T-cell (primary cell): ENCODE data around the gene BICD2. TPM values are rescaled to one million over a fixed set of nuclear protein-coding genes. Genes with fewer than 3 reads are reported as not detected.
A peak's percentile ranks its signal among the peaks of the same experiment; 100 is the strongest.

ENCODE experiments used
- ATAC-seq, 4 experiments: fragments of 200-7000 bp in 3 of 4; fragments of 150-1000 bp in 1 of 4; cut with Tn5 transposase; replicated peaks in 1 of 4; 1 replicate in 3 of 4; 2 replicates in 1 of 4; pipeline ENCODE4 v1.10.0; 2021; ENCODE audit warnings: moderate library complexity in 3 of 4, mild to moderate bottlenecking in 2 of 4, moderate number of reproducible peaks in 1 of 4
- CTCF ChIA-PET, 2 donors: fragments of 300-600 bp; sonication (Branson Sonifier 250); formaldehyde crosslinking; loops; one replicate each; lab custom pipeline; 2022; ENCODE audit warnings: antibody characterized with exemption in 2 of 2; lab: Charles Lee
- POLR2A ChIA-PET, 2 donors: fragments of 300-600 bp; sonication (Branson Sonifier 250); formaldehyde crosslinking; loops; one replicate each; lab custom pipeline; 2022; ENCODE audit warnings: antibody characterized with exemption in 2 of 2; lab: Charles Lee
- DNase-seq, 35 experiments: peaks; one replicate each; pipeline versions ENCODE4 v3.0.0 to v3.0.0-alpha.2; 2013 to 2023
- H3K27ac ChIP-seq: one replicate; pipeline ENCODE4 v1.5.1; 2013; ENCODE audit warnings: low read length
- H3K27me3 ChIP-seq, 2 experiments: replicated peaks in 1 of 2; 1 replicate in 1 of 2; 2 replicates in 1 of 2; pipeline versions ENCODE4 v1.6.1 to v1.7.0; 2013; ENCODE audit warnings: low read length in 1 of 2, mixed read lengths in 1 of 2; ENCODE audit not compliant: control insufficient read depth in 2 of 2, insufficient read depth in 2 of 2; ENCODE audit errors: extremely low read depth in 1 of 2
- H3K36me3 ChIP-seq, 2 donors: 1 replicate in 1 of 2; 2 replicates in 1 of 2; pipeline versions ENCODE4 v1.6.1 to v1.7.0; 2013; ENCODE audit warnings: low read length in 1 of 2; ENCODE audit not compliant: control insufficient read depth in 2 of 2, insufficient read depth in 1 of 2; ENCODE audit errors: extremely low read depth in 1 of 2
- H3K4me1 ChIP-seq, 2 experiments: 1 replicate in 1 of 2; 2 replicates in 1 of 2; pipeline versions ENCODE4 v1.6.1 to v1.7.0; 2013; ENCODE audit warnings: low read length in 2 of 2, mixed read lengths in 1 of 2; ENCODE audit not compliant: insufficient read depth in 2 of 2, control insufficient read depth in 1 of 2; ENCODE audit errors: extremely low read depth in 1 of 2
- H3K4me3 ChIP-seq, 2 donors: 1 replicate in 1 of 2; 2 replicates in 1 of 2; pipeline versions ENCODE4 v1.5.1 to v1.7.0; 2013; ENCODE audit warnings: mild to moderate bottlenecking in 2 of 2, low read length in 1 of 2, moderate library complexity in 1 of 2; ENCODE audit not compliant: control insufficient read depth in 1 of 2; ENCODE audit errors: extremely low read depth in 1 of 2
- H3K9me3 ChIP-seq: 2 replicates; pipeline ENCODE4 v1.7.0; 2013
- H3K27ac Mint-ChIP-seq, 2 donors: one replicate each; pipeline ENCODE4 v1.8.0; 2020 to 2021; ENCODE audit warnings: mild to moderate bottlenecking in 2 of 2, mixed read lengths in 2 of 2
- H3K27me3 Mint-ChIP-seq, 2 donors: one replicate each; pipeline ENCODE4 v1.8.0; 2021 to 2022; ENCODE audit warnings: mixed read lengths in 2 of 2
- H3K36me3 Mint-ChIP-seq: one replicate; pipeline ENCODE4 v1.8.0; 2021; ENCODE audit warnings: mixed read lengths
- H3K4me1 Mint-ChIP-seq, 3 donors: one replicate each; pipeline ENCODE4 v1.8.0; 2020 to 2022; ENCODE audit warnings: mixed read lengths in 3 of 3, mild to moderate bottlenecking in 1 of 3
- H3K4me3 Mint-ChIP-seq, 3 donors: one replicate each; pipeline ENCODE4 v1.8.0; 2020 to 2022; ENCODE audit warnings: mild to moderate bottlenecking in 3 of 3, mixed read lengths in 3 of 3, moderate library complexity in 3 of 3
- H3K9me3 Mint-ChIP-seq, 3 donors: one replicate each; pipeline ENCODE4 v1.8.0; 2020 to 2022; ENCODE audit warnings: mixed read lengths in 3 of 3
- WGBS: methylation state at CpG from one replicate; pipeline ENCODE4 v1.1.5; 2013; ENCODE audit warnings: missing lambda C conversion rate; ENCODE audit not compliant: insufficient coverage; 5-methylcytosine and 5-hydroxymethylcytosine counted together
- total RNA-seq, 35 experiments: library from RNA in 6 of 35; stranded (reverse) in 6 of 35; fragments of 120-200 nt in 1 of 35; gene quantifications; one replicate each; pipeline versions ENCODE4 v1.2.1 to v1.2.4 and lab custom pipeline; 2013 to 2026

Gene BICD2
- total RNA-seq, 5 donors from 2014 or later (not counting 1 experiment from before 2014, with no cell fraction given) = 24.1 to 36.6 (median 30.6) TPM

GRCh38 chr9:92754091-92754745, 10.4 kb downstream of the BICD2 start:
- Histone ChIP-seq H3K9me3 (peaks cover 2% of the 10 kb centered on the region), H3K27me3 (no peaks in the 10 kb centered on the region), H3K36me3 (peaks cover 0 to 3% of the 10 kb centered on the region in 2 donors), H3K27ac (no peak overlapping the region), H3K4me3 (no peak overlapping the region), H3K4me1 (peaks cover 0 to 32% of the 10 kb centered on the region in 2 experiments)
- CTCF ChIA-PET = no interaction called here
- DNase-seq = no peak
- 95% methylated on average over 3 of the region's 11 CpGs for WGBS
- POLR2A ChIA-PET = no interaction called here
- H3K4me3 Mint-ChIP-seq = no peak overlapping the region
- H3K27ac Mint-ChIP-seq = no peak overlapping the region
- H3K36me3 Mint-ChIP-seq = peaks cover 23% of the 10 kb centered on the region
- ATAC-seq = no peak
- H3K9me3 Mint-ChIP-seq = peaks cover 3 to 4% (median 4%) of the 10 kb centered on the region in 3 donors
- H3K27me3 Mint-ChIP-seq = no peaks in the 10 kb centered on the region
- H3K4me1 Mint-ChIP-seq = peaks cover 42 to 49% (median 48%) of the 10 kb centered on the region in 3 donors

DNA sequence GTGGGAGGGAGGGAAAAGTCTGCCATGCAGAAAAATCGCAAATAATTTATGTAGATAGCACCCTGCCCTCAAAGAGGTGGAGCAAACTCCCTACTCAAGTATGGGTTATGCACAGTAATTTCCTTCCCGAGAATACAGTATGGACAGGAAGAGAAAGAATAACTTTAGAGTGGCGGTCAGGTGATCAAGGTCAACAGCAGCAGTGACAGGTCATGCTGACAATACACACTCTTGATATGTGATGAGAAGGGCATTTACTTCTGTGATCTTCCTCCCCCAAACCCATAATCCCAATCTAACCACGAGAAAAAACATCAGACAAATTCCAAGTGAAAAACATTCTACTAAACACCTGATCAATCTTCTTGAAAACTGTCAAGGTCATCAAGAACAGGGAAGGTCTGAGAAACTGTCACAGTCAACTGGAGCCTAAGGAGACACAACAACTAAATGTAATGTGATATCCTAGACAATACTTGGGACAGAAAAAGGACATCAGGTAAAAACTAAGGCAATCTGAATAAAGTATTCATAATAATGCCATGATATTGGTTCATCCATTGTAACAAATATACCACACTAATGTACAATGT, 11.7 kb downstream of the BICD2 start:
- Mint-ChIP-seq H3K4me3 (peak overlapping the region in 1 of 3 donors; percentile 14), H3K27ac (peak overlapping the region in 1 of 2 donors; percentile 64), H3K27me3 (no peaks in the 10 kb centered on the region), H3K36me3 (peaks cover 23% of the 10 kb centered on the region), H3K9me3 (peaks cover 3 to 4% (median 4%) of the 10 kb centered on the region in 3 donors), H3K4me1 (peaks cover 48 to 55% (median 52%) of the 10 kb centered on the region in 3 donors)
- WGBS = no CpG with 5 or more reads among the region's 4 CpGs
- DNase-seq (no peak), ATAC-seq (no peak)
- Histone ChIP-seq H3K4me3 (no peak overlapping the region), H3K36me3 (peaks cover 3% of the 10 kb centered on the region in 2 donors), H3K27me3 (no peaks in the 10 kb centered on the region), H3K9me3 (peaks cover 2% of the 10 kb centered on the region), H3K27ac (no peak overlapping the region), H3K4me1 (peaks cover 0 to 42% of the 10 kb centered on the region in 2 experiments)
- ChIA-PET CTCF (no interaction called here), POLR2A (no interaction called here)

- Mint-ChIP-seq H3K4me3 (no peak overlapping the region), H3K27me3 (no peaks in the 10 kb centered on the region), H3K36me3 (peaks cover 13% of the 10 kb centered on the region), H3K9me3 (no peaks in the 10 kb centered on the region), H3K27ac (no peak overlapping the region), H3K4me1 (peaks cover 74 to 79% (median 78%) of the 10 kb centered on the region in 3 donors)
- DNase-seq = no peak
- ChIA-PET CTCF (no interaction called here), POLR2A (no interaction called here)
- WGBS = no CpG with 5 or more reads among the region's 6 CpGs
- no peaks in the 10 kb centered on the region for H3K27me3 ChIP-seq
- H3K36me3 ChIP-seq = peaks cover 0 to 3% of the 10 kb centered on the region in 2 donors
- no peaks in the 10 kb centered on the region for H3K9me3 ChIP-seq
- no peak overlapping the region for H3K4me3 ChIP-seq
- no peak overlapping the region for H3K27ac ChIP-seq
- ATAC-seq = no peak
- H3K4me1 ChIP-seq = peaks cover 0 to 62% of the 10 kb centered on the region in 2 experiments
Observed at GRCh38 chr9:92749934-92750315, 14.7 kb downstream of the BICD2 start.

DNA sequence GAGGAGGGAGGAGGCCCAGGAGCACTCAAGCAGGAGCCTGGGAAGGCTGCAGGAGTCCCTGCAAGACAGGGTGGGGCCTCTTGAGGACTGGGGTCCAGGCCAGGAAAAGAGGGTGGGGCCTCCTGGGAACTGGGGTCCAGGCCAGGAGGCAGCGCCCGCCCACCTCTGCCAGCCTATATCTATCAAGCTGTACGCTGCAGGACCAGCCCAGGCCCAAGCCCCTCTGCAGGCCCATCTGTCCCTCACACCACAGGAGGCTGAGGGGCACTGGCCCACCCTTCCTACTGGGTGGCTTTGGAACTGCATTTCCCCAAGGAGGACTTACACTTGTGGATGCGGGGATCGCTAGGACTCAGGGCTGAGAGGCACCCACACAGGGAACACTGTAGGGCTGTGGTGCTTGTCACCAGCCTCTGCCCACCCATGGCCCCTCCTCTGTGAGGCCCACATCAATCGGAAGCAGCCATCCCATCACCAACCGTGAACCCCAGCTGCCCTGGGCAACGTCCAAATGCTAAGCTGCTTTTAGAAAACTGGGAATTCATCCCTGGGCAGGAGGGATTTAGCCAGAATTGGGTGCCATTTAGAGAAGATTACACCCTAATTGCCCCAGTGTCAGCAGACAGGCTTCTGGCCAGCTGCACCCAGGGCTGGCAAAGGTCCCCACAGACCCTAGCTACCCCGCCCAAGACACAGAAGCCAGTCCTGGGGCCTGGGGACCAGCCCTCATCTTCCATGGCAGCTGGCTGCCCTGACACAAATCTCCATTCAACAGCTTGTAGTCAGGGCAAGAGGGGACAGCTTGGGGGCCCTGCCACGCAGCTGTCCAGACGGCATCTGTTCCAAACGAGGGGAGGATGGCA, 15.3 kb downstream of the BICD2 start:
- 87% methylated on average over 8 of the region's 12 CpGs for WGBS
- Mint-ChIP-seq H3K9me3 (no peaks in the 10 kb centered on the region), H3K27me3 (no peaks in the 10 kb centered on the region), H3K36me3 (peaks cover 8% of the 10 kb centered on the region), H3K27ac (no peak overlapping the region), H3K4me1 (peaks cover 76 to 80% (median 77%) of the 10 kb centered on the region in 3 donors), H3K4me3 (no peak overlapping the region)
- Histone ChIP-seq H3K9me3 (no peaks in the 10 kb centered on the region), H3K4me3 (no peak overlapping the region), H3K27me3 (no peaks in the 10 kb centered on the region), H3K27ac (no peak overlapping the region), H3K36me3 (peaks cover 0 to 3% of the 10 kb centered on the region in 2 donors), H3K4me1 (peaks cover 0 to 63% of the 10 kb centered on the region in 2 experiments)
- POLR2A ChIA-PET = no interaction called here
- DNase-seq = no peak
- ATAC-seq = no peak
- CTCF ChIA-PET = no interaction called here

DNA sequence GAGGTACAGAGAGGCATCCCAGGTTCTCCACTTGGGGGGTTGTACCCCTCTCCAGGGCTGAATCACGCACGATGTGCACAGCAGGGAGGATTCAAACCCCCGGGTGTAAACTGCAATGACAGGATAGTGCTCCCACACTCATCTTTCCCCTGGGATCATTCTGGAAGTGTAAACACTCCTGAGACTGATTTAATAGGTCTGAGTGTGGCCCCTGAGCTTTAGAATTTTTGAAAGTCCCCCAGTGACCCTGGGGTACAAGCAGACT, 16.5 kb downstream of the BICD2 start:
- Mint-ChIP-seq H3K9me3 (no peaks in the 10 kb centered on the region), H3K27me3 (no peaks in the 10 kb centered on the region), H3K27ac (no peak overlapping the region), H3K4me3 (no peak overlapping the region), H3K4me1 (peaks cover 80 to 90% (median 80%) of the 10 kb centered on the region in 3 donors), H3K36me3 (peaks cover 8% of the 10 kb centered on the region)
- WGBS = no CpG with 5 or more reads among the region's 3 CpGs
- Histone ChIP-seq H3K9me3 (no peaks in the 10 kb centered on the region), H3K27ac (no peak overlapping the region), H3K36me3 (peaks cover 0 to 3% of the 10 kb centered on the region in 2 donors), H3K4me3 (no peak overlapping the region), H3K4me1 (peaks cover 0 to 61% of the 10 kb centered on the region in 2 experiments), H3K27me3 (no peaks in the 10 kb centered on the region)
- ChIA-PET CTCF (no interaction called here), POLR2A (no interaction called here)
- ATAC-seq (no peak), DNase-seq (no peak)

- Mint-ChIP-seq H3K4me3 (no peak overlapping the region), H3K36me3 (peaks cover 4% of the 10 kb centered on the region), H3K4me1 (peaks cover 79 to 90% (median 80%) of the 10 kb centered on the region in 3 donors), H3K27ac (no peak overlapping the region), H3K9me3 (no peaks in the 10 kb centered on the region), H3K27me3 (no peaks in the 10 kb centered on the region)
- no peaks in the 10 kb centered on the region for H3K9me3 ChIP-seq
- DNase-seq (no peak), ATAC-seq (no peak)
- H3K36me3 ChIP-seq = peaks cover 0 to 3% of the 10 kb centered on the region in 2 donors
- ChIA-PET CTCF (no interaction called here), POLR2A (no interaction called here)
- H3K4me3 ChIP-seq = no peak overlapping the region
- peaks cover 0 to 61% of the 10 kb centered on the region in 2 experiments for H3K4me1 ChIP-seq
- WGBS = 70% methylated on average over 7 of the region's 9 CpGs
- no peak overlapping the region for H3K27ac ChIP-seq
- no peaks in the 10 kb centered on the region for H3K27me3 ChIP-seq
Observed at GRCh38 chr9:92747459-92748232, 17.0 kb downstream of the BICD2 start.
